Panc1 (cell line): ENCODE results near the gene CATSPER2.
"Not testable (repeated sequence)": the region's sequence is repeated elsewhere in the genome, so short reads cannot be mapped to it uniquely, and the experiment has no call there.

ENCODE experiments used
- TCF7L2 ChIP-seq: IDR thresholded peaks from 2 replicates; pipeline ENCODE4 v1.6.1; 2011; ENCODE audit warnings: mild to moderate bottlenecking, low read depth, low read length, inconsistent platforms
- TF ChIP-seq, protein P1 (sequence below): fragments of 450-650 bp; IDR thresholded peaks from 2 replicates; pipeline ENCODE4 v1.5.1; 2017; ENCODE audit warnings: mild to moderate bottlenecking

GRCh38 chr15:43663333-43663732, 14.7 kb upstream of the CATSPER2 start:
- TF ChIP-seq, protein P1, sequence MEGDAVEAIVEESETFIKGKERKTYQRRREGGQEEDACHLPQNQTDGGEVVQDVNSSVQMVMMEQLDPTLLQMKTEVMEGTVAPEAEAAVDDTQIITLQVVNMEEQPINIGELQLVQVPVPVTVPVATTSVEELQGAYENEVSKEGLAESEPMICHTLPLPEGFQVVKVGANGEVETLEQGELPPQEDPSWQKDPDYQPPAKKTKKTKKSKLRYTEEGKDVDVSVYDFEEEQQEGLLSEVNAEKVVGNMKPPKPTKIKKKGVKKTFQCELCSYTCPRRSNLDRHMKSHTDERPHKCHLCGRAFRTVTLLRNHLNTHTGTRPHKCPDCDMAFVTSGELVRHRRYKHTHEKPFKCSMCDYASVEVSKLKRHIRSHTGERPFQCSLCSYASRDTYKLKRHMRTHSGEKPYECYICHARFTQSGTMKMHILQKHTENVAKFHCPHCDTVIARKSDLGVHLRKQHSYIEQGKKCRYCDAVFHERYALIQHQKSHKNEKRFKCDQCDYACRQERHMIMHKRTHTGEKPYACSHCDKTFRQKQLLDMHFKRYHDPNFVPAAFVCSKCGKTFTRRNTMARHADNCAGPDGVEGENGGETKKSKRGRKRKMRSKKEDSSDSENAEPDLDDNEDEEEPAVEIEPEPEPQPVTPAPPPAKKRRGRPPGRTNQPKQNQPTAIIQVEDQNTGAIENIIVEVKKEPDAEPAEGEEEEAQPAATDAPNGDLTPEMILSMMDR: not testable (repeated sequence)
- TF ChIP-seq TCF7L2: not testable (repeated sequence)
